ENCODE data around the gene ASB1. TPM values are rescaled to one million over a fixed set of nuclear protein-coding genes. Genes with fewer than 3 reads are reported as not detected.
A peak's percentile ranks its signal among the peaks of the same experiment; 100 is the strongest.

ASB1 gene
- total RNA-seq, 1 donor from 2014 or later = 35.2 TPM

DNA sequence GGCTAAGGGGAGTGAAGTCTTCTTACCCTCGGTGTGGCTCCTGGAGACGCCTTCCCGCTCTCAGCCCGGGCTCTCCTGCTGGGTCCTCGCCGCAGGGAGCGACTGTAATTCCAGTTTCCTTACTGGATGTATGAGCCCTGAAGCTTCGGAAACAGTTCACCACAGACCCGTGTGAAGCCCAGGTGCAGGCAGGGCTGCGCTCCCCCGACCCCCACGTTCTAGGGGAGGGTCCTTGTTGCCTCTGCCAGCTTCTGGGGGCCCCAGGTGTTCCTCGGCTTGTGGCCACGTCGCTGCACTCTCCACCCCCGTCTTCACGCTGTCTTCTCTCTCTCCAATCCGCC, 5.1 kb upstream of the ASB1 start:
- no peak for DNase-seq (ENCODE audit: low spot score)
- peaks cover 4% of the 10 kb centered on the region for H3K4me1 Mint-ChIP-seq (ENCODE audit: low read depth)
- H3K9me3 Mint-ChIP-seq = peaks cover 2% of the 10 kb centered on the region
- H3K27ac Mint-ChIP-seq = no peak overlapping the region
- no peak overlapping the region for H3K4me3 Mint-ChIP-seq
- intact Hi-C loops (cut with micrococcal nuclease) = no loop called here
- H3K27me3 Mint-ChIP-seq (ENCODE audit: insufficient read depth) = peaks cover 2% of the 10 kb centered on the region
- no peaks in the 10 kb centered on the region for H3K36me3 Mint-ChIP-seq (ENCODE audit: low read depth)

- H3K27ac Mint-ChIP-seq = no peak overlapping the region
- no peaks in the 10 kb centered on the region for H3K27me3 Mint-ChIP-seq (ENCODE audit: insufficient read depth)
- H3K4me1 Mint-ChIP-seq (ENCODE audit: low read depth) = peaks cover 5% of the 10 kb centered on the region
- no peak overlapping the region for H3K4me3 Mint-ChIP-seq
- no peak for DNase-seq (ENCODE audit: low spot score)
- H3K9me3 Mint-ChIP-seq = no peaks in the 10 kb centered on the region
- intact Hi-C loops (cut with micrococcal nuclease) = no loop called here
- no peaks in the 10 kb centered on the region for H3K36me3 Mint-ChIP-seq (ENCODE audit: low read depth)
Measured at GRCh38 chr2:238422285-238422684, 4.4 kb upstream of the ASB1 start.

- peaks cover 3% of the 10 kb centered on the region for H3K36me3 Mint-ChIP-seq (ENCODE audit: low read depth)
- H3K27me3 Mint-ChIP-seq (ENCODE audit: insufficient read depth) = no peaks in the 10 kb centered on the region
- intact Hi-C loops (cut with micrococcal nuclease) = no loop called here
- H3K9me3 Mint-ChIP-seq = no peaks in the 10 kb centered on the region
- DNase-seq (ENCODE audit: low spot score) = no peak
- no peak overlapping the region for H3K27ac Mint-ChIP-seq
- H3K4me1 Mint-ChIP-seq (ENCODE audit: low read depth) = peaks cover 12% of the 10 kb centered on the region
- no peak overlapping the region for H3K4me3 Mint-ChIP-seq
Measured at GRCh38 chr2:238422940-238423339, 3.8 kb upstream of the ASB1 start.

GRCh38 chr2:238423561-238424312, 3.0 kb upstream of the ASB1 start:
- no peaks in the 10 kb centered on the region for H3K27me3 Mint-ChIP-seq (ENCODE audit: insufficient read depth)
- H3K36me3 Mint-ChIP-seq (ENCODE audit: low read depth) = peaks cover 4% of the 10 kb centered on the region
- H3K4me3 Mint-ChIP-seq = no peak overlapping the region
- no peak for DNase-seq (ENCODE audit: low spot score)
- H3K4me1 Mint-ChIP-seq (ENCODE audit: low read depth) = peaks cover 18% of the 10 kb centered on the region
- intact Hi-C loops (cut with micrococcal nuclease) = no loop called here
- H3K27ac Mint-ChIP-seq = no peak overlapping the region
- no peaks in the 10 kb centered on the region for H3K9me3 Mint-ChIP-seq

DNA sequence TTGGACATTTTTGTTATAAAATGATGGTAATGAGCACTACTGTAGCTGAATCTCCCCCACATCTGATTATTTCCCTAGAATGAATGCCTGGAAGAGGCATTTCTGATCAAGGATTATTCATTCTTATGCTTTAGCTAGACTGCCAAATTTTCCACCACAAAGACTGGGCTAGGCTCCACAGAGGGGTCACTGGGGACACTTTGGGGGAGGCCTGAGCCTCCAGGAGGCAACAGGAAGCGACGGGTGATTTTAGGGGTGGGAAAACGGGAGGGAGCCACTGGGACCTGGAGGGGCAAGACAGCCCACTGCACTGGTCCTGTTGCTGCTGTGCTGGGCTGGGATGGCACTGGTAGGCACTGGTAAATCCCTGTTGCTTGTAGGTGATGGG, 2.4 kb upstream of the ASB1 start:
- Mint-ChIP-seq H3K4me3 (peak overlapping the region; percentile 48), H3K27ac (no peak overlapping the region), H3K36me3 (ENCODE audit: low read depth) (peaks cover 6% of the 10 kb centered on the region), H3K27me3 (ENCODE audit: insufficient read depth) (no peaks in the 10 kb centered on the region), H3K4me1 (ENCODE audit: low read depth) (peaks cover 19% of the 10 kb centered on the region), H3K9me3 (no peaks in the 10 kb centered on the region)
- no peak for DNase-seq (ENCODE audit: low spot score)
- intact Hi-C loops (cut with micrococcal nuclease) = no loop called here

DNA sequence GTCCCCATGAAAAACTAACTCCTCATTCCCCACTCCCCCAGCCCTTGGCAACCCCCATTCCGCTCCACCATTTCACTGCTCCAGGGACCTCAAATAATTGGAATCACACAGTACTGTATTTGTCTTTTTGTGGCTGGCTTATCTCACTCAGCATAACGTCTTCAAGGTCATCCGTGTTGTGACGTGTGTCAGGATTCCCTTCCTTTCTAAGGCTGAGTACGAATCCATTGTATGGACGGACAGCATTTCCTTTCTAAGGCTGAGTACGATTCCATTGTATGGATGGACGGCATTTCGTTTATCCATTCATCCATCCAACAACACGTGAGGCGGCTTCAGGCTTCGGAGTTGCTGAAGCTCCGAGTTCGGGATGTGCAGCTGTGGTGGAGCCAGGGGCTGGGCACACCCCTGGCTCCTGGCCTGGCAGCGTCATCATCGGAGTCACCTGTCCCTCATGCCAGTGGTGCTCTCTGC, 1.2 kb upstream of the ASB1 start:
- H3K4me3 Mint-ChIP-seq = peak overlapping the region; percentile 66
- intact Hi-C loops (cut with micrococcal nuclease) = loop anchor here (5.0 kb wide), 2 partner anchors 193 to 458 kb away; partner anchors contain the start of gene UBE2F
- H3K4me1 Mint-ChIP-seq (ENCODE audit: low read depth) = peaks cover 26% of the 10 kb centered on the region
- H3K27me3 Mint-ChIP-seq (ENCODE audit: insufficient read depth) = no peaks in the 10 kb centered on the region
- DNase-seq (ENCODE audit: low spot score) = no peak
- peaks cover 16% of the 10 kb centered on the region for H3K36me3 Mint-ChIP-seq (ENCODE audit: low read depth)
- H3K27ac Mint-ChIP-seq = peak overlapping the region; percentile 49
- H3K9me3 Mint-ChIP-seq = no peaks in the 10 kb centered on the region

- peak overlapping the region; percentile 86 for H3K4me3 Mint-ChIP-seq
- intact Hi-C loops (cut with micrococcal nuclease) = loop anchor here (1.0 to 5.0 kb wide), 6 partner anchors 13 to 459 kb away; partner anchors contain the start of genes ILKAP, TRAF3IP1 and UBE2F
- peaks cover 28% of the 10 kb centered on the region for H3K4me1 Mint-ChIP-seq (ENCODE audit: low read depth)
- H3K9me3 Mint-ChIP-seq = no peaks in the 10 kb centered on the region
- DNase-seq (ENCODE audit: low spot score) = no peak
- no peaks in the 10 kb centered on the region for H3K27me3 Mint-ChIP-seq (ENCODE audit: insufficient read depth)
- H3K27ac Mint-ChIP-seq = peak overlapping the region; percentile 91
- H3K36me3 Mint-ChIP-seq (ENCODE audit: low read depth) = peaks cover 17% of the 10 kb centered on the region
Measured at GRCh38 chr2:238425979-238426567, 654 bp upstream of the ASB1 start.

GRCh38 chr2:238427435-238428162, 872 bp downstream of the ASB1 start:
- no peaks in the 10 kb centered on the region for H3K27me3 Mint-ChIP-seq (ENCODE audit: insufficient read depth)
- H3K9me3 Mint-ChIP-seq = no peaks in the 10 kb centered on the region
- intact Hi-C loops (cut with micrococcal nuclease) = loop anchor here (1.0 to 5.0 kb wide), 6 partner anchors 35 to 460 kb away; partner anchors contain the start of genes ILKAP, TRAF3IP1 and UBE2F
- H3K27ac Mint-ChIP-seq = peak overlapping the region; percentile 94
- H3K4me3 Mint-ChIP-seq = peak overlapping the region; percentile 93
- DNase-seq (ENCODE audit: low spot score) = no peak
- peaks cover 28% of the 10 kb centered on the region for H3K4me1 Mint-ChIP-seq (ENCODE audit: low read depth)
- H3K36me3 Mint-ChIP-seq (ENCODE audit: low read depth) = peaks cover 22% of the 10 kb centered on the region

GRCh38 chr2:238428866-238429265, 2.1 kb downstream of the ASB1 start:
- intact Hi-C loops (cut with micrococcal nuclease) = loop anchor here (5.0 kb wide), 2 partner anchors 197 to 462 kb away; partner anchors contain the start of gene UBE2F
- H3K4me3 Mint-ChIP-seq = peak overlapping the region; percentile 47
- no peaks in the 10 kb centered on the region for H3K9me3 Mint-ChIP-seq
- peak overlapping the region; percentile 34 for H3K27ac Mint-ChIP-seq
- H3K36me3 Mint-ChIP-seq (ENCODE audit: low read depth) = peaks cover 30% of the 10 kb centered on the region
- no peak for DNase-seq (ENCODE audit: low spot score)
- peaks cover 28% of the 10 kb centered on the region for H3K4me1 Mint-ChIP-seq (ENCODE audit: low read depth)
- H3K27me3 Mint-ChIP-seq (ENCODE audit: insufficient read depth) = no peaks in the 10 kb centered on the region

- H3K36me3 Mint-ChIP-seq (ENCODE audit: low read depth) = peaks cover 40% of the 10 kb centered on the region
- H3K4me3 Mint-ChIP-seq = no peak overlapping the region
- H3K27me3 Mint-ChIP-seq (ENCODE audit: insufficient read depth) = no peaks in the 10 kb centered on the region
- intact Hi-C loops (cut with micrococcal nuclease) = no loop called here
- H3K27ac Mint-ChIP-seq = no peak overlapping the region
- no peak for DNase-seq (ENCODE audit: low spot score)
- peaks cover 32% of the 10 kb centered on the region for H3K4me1 Mint-ChIP-seq (ENCODE audit: low read depth)
- H3K9me3 Mint-ChIP-seq = no peaks in the 10 kb centered on the region
Measured at GRCh38 chr2:238430781-238431180, 4.1 kb downstream of the ASB1 start.

GRCh38 chr2:238431456-238431855, 4.7 kb downstream of the ASB1 start:
- H3K9me3 Mint-ChIP-seq = no peaks in the 10 kb centered on the region
- peaks cover 32% of the 10 kb centered on the region for H3K4me1 Mint-ChIP-seq (ENCODE audit: low read depth)
- no peak for DNase-seq (ENCODE audit: low spot score)
- no peak overlapping the region for H3K27ac Mint-ChIP-seq
- no peaks in the 10 kb centered on the region for H3K27me3 Mint-ChIP-seq (ENCODE audit: insufficient read depth)
- H3K36me3 Mint-ChIP-seq (ENCODE audit: low read depth) = peaks cover 44% of the 10 kb centered on the region
- H3K4me3 Mint-ChIP-seq = no peak overlapping the region
- intact Hi-C loops (cut with micrococcal nuclease) = no loop called here

- intact Hi-C loops (cut with micrococcal nuclease) = no loop called here
- Mint-ChIP-seq H3K27ac (no peak overlapping the region), H3K4me3 (no peak overlapping the region)
Measured at GRCh38 chr2:238433300-238433915, 6.7 kb downstream of the ASB1 start.

More at GRCh38 chr2:238433300-238433915, 6.7 kb downstream of the ASB1 start:
- no peaks in the 10 kb centered on the region for H3K9me3 Mint-ChIP-seq
- peaks cover 50% of the 10 kb centered on the region for H3K36me3 Mint-ChIP-seq (ENCODE audit: low read depth)
- peaks cover 21% of the 10 kb centered on the region for H3K4me1 Mint-ChIP-seq (ENCODE audit: low read depth)
- no peaks in the 10 kb centered on the region for H3K27me3 Mint-ChIP-seq (ENCODE audit: insufficient read depth)
- DNase-seq (ENCODE audit: low spot score) = no peak

Measured in activated T-helper 1 cell treated with anti-CD3 and anti-CD28 coated beads, Interleukin-12 subunit alpha, Interleukin-12 subunit beta, Interleukin-2, Interleukin-4 antibody, amounts not matched to agents 30 ng/mL and 10 ng/mL and 1 ng/mL, durations not matched to agents 14 hours and 24 hours and 36 hours (primary cell).